GM19328 (cell line): ENCODE measurements around the gene CNN3.

Experiments used
- ATAC-seq: cut with Tn5 transposase; IDR thresholded peaks from one replicate; pipeline ENCODE4 v1.9.1; 2021; ENCODE audit warnings: mild to moderate bottlenecking, moderate library complexity; ENCODE audit not compliant: unreplicated experiment

Gene CNN3

DNA sequence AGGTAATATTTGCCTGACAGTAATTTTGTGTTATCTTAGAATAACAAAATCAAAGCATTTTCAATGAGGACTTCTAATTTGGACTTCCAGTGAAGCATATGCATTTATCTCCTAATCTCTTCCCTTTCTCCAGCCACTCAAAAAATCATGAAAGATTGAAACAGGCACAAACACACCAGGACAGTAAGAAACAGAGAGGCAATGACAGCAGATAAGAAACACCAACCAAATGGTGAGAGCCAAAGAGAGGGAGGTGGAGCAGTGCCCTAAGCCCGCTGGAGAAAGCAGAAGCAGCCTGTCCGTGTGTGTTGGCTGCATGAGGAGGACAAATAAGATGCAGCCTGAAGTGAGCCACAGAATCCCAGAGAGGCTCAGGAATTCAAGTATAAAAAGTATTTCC, 67.7 kb downstream of the CNN3 start:
- no peak for ATAC-seq

DNA sequence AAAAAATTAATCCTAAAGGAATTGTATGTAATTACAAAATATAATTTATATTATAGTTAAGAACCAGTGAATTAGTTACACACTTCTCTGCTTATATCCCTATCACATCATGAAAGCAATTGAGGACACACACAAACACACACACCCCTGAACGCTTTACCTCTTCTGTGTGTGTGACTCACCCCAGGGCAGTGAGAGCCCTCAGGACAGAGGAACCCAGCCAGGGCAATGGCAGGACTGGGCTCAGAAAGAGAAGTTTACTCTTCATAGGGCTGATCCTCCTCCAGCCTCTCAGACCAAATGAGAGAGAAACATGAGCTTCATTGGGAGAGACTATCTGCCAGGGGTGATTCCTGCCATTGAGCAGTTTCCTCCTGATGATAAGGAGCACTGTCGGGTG, 68.6 kb downstream of the CNN3 start:
- ATAC-seq, result no peak

DNA sequence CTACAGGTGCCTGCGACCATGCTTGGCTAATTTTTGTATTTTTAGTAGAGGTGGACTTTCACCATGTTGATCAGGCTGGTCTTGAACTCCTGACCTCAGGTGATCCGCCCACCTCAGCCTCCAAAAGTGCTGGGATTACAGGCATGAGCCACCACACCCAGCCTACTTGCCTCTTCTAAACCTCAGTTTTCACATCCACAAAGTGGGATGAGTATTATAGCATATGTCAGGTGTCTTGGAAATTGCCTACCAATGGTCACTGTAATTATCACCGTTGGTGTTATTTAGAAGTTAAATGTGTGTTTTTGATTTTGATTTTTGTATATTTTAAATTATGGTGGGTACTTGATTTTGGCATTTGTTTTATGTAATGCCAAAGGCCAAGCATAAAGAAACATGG, 70.0 kb downstream of the CNN3 start:
- no peak for ATAC-seq

DNA sequence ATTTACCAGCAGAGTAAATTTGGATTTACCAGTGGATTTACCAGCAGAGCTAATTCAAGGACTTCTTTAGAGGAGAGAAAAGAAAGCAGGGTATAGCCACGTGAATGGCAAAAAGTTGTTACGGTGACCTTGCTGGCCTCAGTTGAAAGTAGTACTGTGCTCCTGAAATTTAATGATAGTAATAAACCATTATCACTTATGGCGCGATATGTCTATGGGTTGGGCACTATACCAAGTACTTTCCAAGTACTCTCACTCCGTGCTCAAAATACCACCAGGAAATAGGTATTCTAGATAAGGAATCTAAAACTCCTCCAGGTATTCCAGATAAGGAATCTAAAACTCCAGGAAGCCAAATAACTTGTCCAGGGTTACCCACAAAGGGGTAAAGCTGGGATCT, 70.9 kb downstream of the CNN3 start:
- no peak for ATAC-seq

DNA sequence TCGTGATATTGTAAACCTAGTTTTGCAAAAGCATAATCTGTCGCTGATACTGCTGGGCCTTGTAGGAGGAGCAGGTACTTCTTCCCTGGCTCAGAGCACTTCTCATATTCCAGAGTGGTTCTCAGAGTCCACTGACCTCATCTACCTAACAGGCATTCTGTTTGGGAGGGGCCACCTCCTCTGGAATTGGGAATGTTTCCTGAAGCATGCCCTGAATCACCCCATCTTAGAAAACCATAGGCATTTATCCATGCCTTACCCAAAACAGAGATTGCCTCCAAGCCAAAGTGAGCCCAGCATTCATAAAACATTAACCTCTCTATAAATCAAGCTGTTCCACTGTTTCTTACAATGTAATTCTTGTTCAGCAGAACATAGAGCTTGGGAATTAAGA, 71.6 kb downstream of the CNN3 start:
- ATAC-seq, result no peak

DNA sequence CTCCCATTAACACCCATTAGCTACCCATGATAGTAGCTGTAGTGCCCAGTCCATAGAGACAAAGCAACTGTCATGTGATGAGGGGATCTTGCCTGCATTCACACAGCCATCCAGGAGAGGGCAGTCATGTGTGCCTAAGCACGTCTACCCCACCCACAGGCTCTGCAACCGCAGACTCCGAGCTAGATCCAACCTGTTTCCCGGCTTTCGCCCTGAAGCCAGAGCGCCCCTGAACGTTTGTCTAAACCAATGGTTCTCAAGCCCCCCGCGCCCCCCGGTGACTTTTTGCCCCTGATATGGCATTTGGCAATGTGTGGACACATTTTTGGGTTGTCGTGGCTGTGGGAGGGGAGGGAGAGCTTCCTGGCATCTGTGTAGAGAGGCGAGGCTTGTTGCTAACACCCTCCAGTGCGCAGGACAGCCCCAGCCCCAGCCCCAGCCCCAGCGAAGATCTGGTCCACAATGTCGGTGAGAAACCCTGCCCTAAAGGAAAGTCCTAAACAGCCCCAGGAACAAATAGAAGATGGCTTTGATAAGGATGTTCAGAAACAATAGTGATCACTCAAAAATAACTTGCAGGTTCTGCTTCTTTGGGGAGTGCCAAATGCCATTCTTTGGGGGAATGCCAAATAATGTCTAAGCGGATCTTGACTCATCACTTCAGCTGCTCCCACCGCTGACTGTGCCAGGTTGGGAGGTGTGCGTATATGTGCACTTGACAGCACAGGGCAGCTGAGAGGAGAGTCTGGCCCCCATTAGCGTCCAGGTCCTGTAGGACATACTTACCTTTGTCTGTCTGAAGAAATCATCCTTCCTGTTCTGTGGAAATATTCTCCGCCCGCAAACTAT, 72.2 kb downstream of the CNN3 start:
- ATAC-seq, result peak; percentile 99

DNA sequence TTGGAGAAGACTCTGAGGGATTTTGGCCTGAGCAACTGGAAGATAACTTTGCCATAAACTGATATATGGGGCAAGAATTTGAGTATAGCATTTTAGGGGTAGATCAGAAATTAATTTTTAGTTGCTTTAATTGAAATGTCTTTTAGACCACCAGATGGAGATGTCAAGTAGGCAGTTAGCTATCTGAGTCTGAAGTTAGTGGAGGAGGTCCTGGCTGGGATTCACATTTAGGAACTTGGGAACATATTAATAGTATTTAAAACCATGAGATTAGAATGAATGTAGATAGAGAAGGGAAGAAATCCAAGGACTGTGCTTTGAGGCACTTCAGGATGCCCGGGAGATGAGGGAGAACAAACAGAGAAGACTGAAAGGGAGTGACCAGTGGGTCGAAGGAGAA, 74.1 kb downstream of the CNN3 start:
- ATAC-seq, result no peak

DNA sequence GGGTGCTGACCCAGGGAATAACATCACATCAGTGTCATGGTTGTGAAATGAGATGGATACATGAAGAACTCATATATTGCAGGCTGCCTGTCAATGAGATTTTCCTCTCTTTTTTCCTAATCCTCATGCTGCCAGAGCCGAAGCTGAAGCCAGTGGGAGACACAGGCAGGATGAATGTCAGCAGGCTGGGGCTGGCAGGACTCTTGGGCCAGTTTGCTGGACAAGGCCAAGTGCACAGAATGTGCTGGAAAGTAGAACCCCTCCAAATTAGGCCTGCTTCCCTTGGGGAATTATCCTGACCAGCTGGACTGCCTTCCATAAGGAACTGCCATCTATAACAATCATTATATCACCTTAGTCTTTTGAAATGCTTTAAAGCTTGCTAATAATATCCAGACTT, 75.3 kb downstream of the CNN3 start:
- ATAC-seq, result no peak
